Liver (tissue), 9 donors: ENCODE measurements around the gene ACACA. TPM values are rescaled to one million over a fixed set of nuclear protein-coding genes. Genes with fewer than 3 reads are reported as not detected.

Experiments used
- DNase-seq: peaks from one replicate; pipeline ENCODE4 v3.0.0-alpha.2; 2017; ENCODE audit warnings: low spot score
- H3K27ac ChIP-seq, 2 donors: one replicate each; pipeline ENCODE4 v1.7.0; 2013; ENCODE audit warnings: inconsistent platforms in 2 of 2, low read length in 2 of 2, control low read depth in 1 of 2, low read depth in 1 of 2, mild to moderate bottlenecking in 1 of 2
- H3K27me3 ChIP-seq, 4 donors: one replicate each; pipeline versions ENCODE4 v1.6.1 to v1.7.0; 2013; ENCODE audit warnings: low read length in 3 of 4, inconsistent platforms in 1 of 4, mild to moderate bottlenecking in 1 of 4, moderate library complexity in 1 of 4; ENCODE audit not compliant: control insufficient read depth in 4 of 4, insufficient read depth in 4 of 4
- H3K36me3 ChIP-seq, 4 donors: one replicate each; pipeline versions ENCODE4 v1.6.1 to v1.7.0; 2013; ENCODE audit warnings: low read length in 3 of 4, mild to moderate bottlenecking in 3 of 4, low read depth in 1 of 4, moderate library complexity in 1 of 4; ENCODE audit not compliant: control insufficient read depth in 4 of 4, insufficient read depth in 3 of 4
- H3K4me1 ChIP-seq, 4 donors: one replicate each; pipeline versions ENCODE4 v1.6.1 to v1.7.0; 2013; ENCODE audit warnings: low read length in 3 of 4, mild to moderate bottlenecking in 3 of 4, moderate library complexity in 1 of 4; ENCODE audit not compliant: control insufficient read depth in 4 of 4, insufficient read depth in 4 of 4
- H3K4me3 ChIP-seq, 3 donors: one replicate each; pipeline versions ENCODE4 v1.6.1 to v1.7.0; 2013; ENCODE audit warnings: low read length in 3 of 3, control low read depth in 1 of 3, low read depth in 1 of 3, mild to moderate bottlenecking in 1 of 3
- H3K9ac ChIP-seq, 2 donors: one replicate each; pipeline ENCODE4 v1.7.0; 2013; ENCODE audit warnings: low read length in 2 of 2, mild to moderate bottlenecking in 2 of 2, moderate library complexity in 2 of 2, control low read depth in 1 of 2, low read depth in 1 of 2
- H3K9me3 ChIP-seq, 4 donors: one replicate each; pipeline versions ENCODE4 v1.6.1 to v1.7.0; 2013; ENCODE audit warnings: low read length in 3 of 4; ENCODE audit not compliant: control insufficient read depth in 4 of 4
- EGR1 ChIP-seq, 2 donors: IDR thresholded peaks; 2 replicates each; pipeline ENCODE4 v1.6.1; 2016 to 2018; ENCODE audit warnings: antibody characterized with exemption in 2 of 2, low read depth in 2 of 2
- FOXA1 ChIP-seq: IDR thresholded peaks from 2 replicates; pipeline ENCODE4 v1.6.1; 2016; ENCODE audit warnings: antibody characterized with exemption
- FOXA2 ChIP-seq: IDR thresholded peaks from 2 replicates; pipeline ENCODE4 v1.6.1; 2016; ENCODE audit warnings: antibody characterized with exemption
- GABPA ChIP-seq, 2 donors: IDR thresholded peaks in 1 of 2; conservative IDR thresholded peaks in 1 of 2; 2 replicates each; pipeline ENCODE4 v1.6.1; 2016; ENCODE audit warnings: antibody characterized with exemption in 2 of 2, mild to moderate bottlenecking in 1 of 2, moderate library complexity in 1 of 2
- HNF4A ChIP-seq, 2 donors: conservative IDR thresholded peaks; 2 replicates each; pipeline ENCODE4 v1.6.1; 2016; ENCODE audit warnings: antibody characterized with exemption in 2 of 2, mild to moderate bottlenecking in 2 of 2
- HNF4G ChIP-seq: IDR thresholded peaks from 2 replicates; pipeline ENCODE4 v1.6.1; 2016; ENCODE audit warnings: antibody characterized with exemption
- JUND ChIP-seq, 2 donors: IDR thresholded peaks; 2 replicates each; pipeline ENCODE4 v1.6.1; 2016; ENCODE audit warnings: antibody characterized with exemption in 2 of 2
- NR2F2 ChIP-seq: IDR thresholded peaks from 2 replicates; pipeline ENCODE4 v1.6.1; 2016; ENCODE audit warnings: antibody characterized with exemption
- RAD21 ChIP-seq, 2 donors: IDR thresholded peaks; 2 replicates each; pipeline ENCODE4 v1.6.1; 2016; ENCODE audit warnings: antibody characterized with exemption in 2 of 2, mild to moderate bottlenecking in 2 of 2
- RXRA ChIP-seq, 2 donors: IDR thresholded peaks; 2 replicates each; pipeline ENCODE4 v1.6.1; 2017 to 2018; ENCODE audit warnings: antibody characterized with exemption in 2 of 2, mild to moderate bottlenecking in 1 of 2
- SP1 ChIP-seq: IDR thresholded peaks from 2 replicates; pipeline ENCODE4 v1.6.1; 2018; ENCODE audit warnings: antibody characterized with exemption, mild to moderate bottlenecking
- TAF1 ChIP-seq: conservative IDR thresholded peaks from 2 replicates; pipeline ENCODE4 v1.6.1; 2016; ENCODE audit warnings: antibody characterized with exemption, mild to moderate bottlenecking
- YY1 ChIP-seq: IDR thresholded peaks from 2 replicates; pipeline ENCODE4 v1.6.1; 2016; ENCODE audit warnings: antibody characterized with exemption, mild to moderate bottlenecking
- WGBS: extraction: QIAGEN DNeasy Blood & Tissue Kit; methylation state at CpG from one replicate; pipeline ENCODE4 v1.1.7; 2013; 5-methylcytosine and 5-hydroxymethylcytosine counted together
- polyA plus RNA-seq, 2 donors: library from polyadenylated mRNA; stranded (reverse) in 1 of 2; unstranded in 1 of 2; fragments of 200-250 nt in 1 of 2; fragments of >200 nt in 1 of 2; fragmentation: Nextera tagmentation in 1 of 2; extraction: Ambion mirVana in 1 of 2; gene quantifications; one replicate each; pipeline versions ENCODE4 v1.2.1 to v1.2.3, GENCODE V29; 2013 to 2015
- total RNA-seq, 2 donors: library from RNA; depleted of rRNA; stranded (reverse); fragments of >200 nt; gene quantifications; one replicate each; pipeline ENCODE4 v1.2.3, GENCODE V29; 2014
- TF ChIP-seq, protein P1 (sequence below): IDR thresholded peaks from 2 replicates; pipeline ENCODE4 v1.6.1; 2016; ENCODE audit warnings: antibody characterized with exemption
- TF ChIP-seq, protein P2 (sequence below): IDR thresholded peaks from 2 replicates; pipeline ENCODE4 v1.6.1; 2016; ENCODE audit warnings: antibody characterized with exemption
- TF ChIP-seq, protein P3 (sequence below): IDR thresholded peaks from 2 replicates; pipeline ENCODE4 v1.6.1; 2016; ENCODE audit warnings: antibody characterized with exemption, mild to moderate bottlenecking
- TF ChIP-seq, protein P4 (sequence below): IDR thresholded peaks from 2 replicates; pipeline ENCODE4 v1.6.1; 2016; ENCODE audit warnings: antibody characterized with exemption
- TF ChIP-seq, protein P5 (sequence below): fragments of 150-350 bp; IDR thresholded peaks from 2 replicates; pipeline ENCODE4 v1.5.1; 2017; ENCODE audit warnings: improper control_type of control experiment, low read depth, low read length; ENCODE audit not compliant: missing input control
- donor health status: healthy.
- donor health status: healthy.
- donor health status: healthy.
- donor health status: healthy.
- donor health status: healthy.

ACACA gene
- total RNA-seq (10 to 100 TPM; 46.0 to 49.5 TPM), polyA plus RNA-seq (10 to 100 TPM; 14.8 to 16.4 TPM)

DNA sequence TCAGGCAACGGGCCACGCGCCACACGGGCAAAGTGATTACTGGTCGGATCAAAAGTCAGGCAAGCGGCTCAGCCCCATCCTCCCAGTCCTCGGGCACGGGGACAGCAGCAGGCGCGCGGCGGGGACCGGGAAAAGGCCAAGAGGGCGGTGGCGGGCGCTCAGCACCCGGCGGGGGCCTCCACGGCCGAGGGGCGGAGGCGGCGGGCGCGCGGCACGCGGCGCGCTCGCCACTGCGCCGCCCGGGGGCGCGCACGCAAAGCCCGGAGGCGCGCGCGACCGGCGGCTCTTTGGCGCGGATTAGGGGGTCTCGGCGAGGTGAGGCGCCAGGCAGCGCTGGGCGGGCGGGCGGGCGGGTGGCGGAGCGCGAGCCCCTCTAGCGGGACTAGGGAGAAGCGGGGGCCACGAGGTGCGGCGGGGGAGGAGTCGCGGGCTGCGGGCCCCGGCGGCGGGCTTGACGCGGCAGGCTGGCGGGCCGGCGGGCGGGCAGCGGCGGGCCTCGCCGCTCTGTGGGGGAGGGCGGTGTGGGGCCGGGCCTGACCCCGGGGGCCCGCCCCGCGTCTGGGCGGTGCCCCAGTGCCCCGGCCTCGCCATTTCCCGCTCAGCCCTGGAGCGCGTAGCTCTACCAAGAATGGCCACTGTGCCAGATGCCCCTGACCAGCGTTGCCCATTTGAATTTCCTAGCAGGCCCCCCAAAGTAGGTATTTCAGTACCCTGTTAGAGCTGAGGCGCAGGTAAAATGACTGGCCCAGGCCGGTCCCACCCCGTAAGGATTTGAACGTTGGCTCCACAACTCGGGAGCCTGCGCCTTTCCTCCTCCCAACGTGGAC, at the start of gene ACACA, which contains the start of gene TADA2A:
ACACA (minus strand) TSS at position 202 of the 827 bp plus-strand sequence. CDS start 537 bp downstream, outside the sequence.
TADA2A (plus strand) TSS at position 252 of the 827 bp plus-strand sequence. CDS start 4,480 bp downstream, outside the sequence.
- Histone ChIP-seq H3K4me3 (peak within 1 kb of the TSS; percentile 83 to 91 (median 87)), H3K4me1 (peaks cover 0 to 10% (median 3%) of the 10 kb centered on the region in 4 donors), H3K9me3 (no peaks in the 10 kb centered on the region), H3K9ac (peak within 1 kb of the TSS; percentile 93 to 96), H3K36me3 (peaks cover 3 to 12% (median 5%) of the 10 kb centered on the region in 4 donors), H3K27ac (peak within 1 kb of the TSS; percentile 95 to 98), H3K27me3 (no peaks in the 10 kb centered on the region)
- WGBS: under 1% methylated on average over 98 of the region's 98 CpGs
- DNase-seq: peak; percentile 80
- TF ChIP-seq, protein P1, sequence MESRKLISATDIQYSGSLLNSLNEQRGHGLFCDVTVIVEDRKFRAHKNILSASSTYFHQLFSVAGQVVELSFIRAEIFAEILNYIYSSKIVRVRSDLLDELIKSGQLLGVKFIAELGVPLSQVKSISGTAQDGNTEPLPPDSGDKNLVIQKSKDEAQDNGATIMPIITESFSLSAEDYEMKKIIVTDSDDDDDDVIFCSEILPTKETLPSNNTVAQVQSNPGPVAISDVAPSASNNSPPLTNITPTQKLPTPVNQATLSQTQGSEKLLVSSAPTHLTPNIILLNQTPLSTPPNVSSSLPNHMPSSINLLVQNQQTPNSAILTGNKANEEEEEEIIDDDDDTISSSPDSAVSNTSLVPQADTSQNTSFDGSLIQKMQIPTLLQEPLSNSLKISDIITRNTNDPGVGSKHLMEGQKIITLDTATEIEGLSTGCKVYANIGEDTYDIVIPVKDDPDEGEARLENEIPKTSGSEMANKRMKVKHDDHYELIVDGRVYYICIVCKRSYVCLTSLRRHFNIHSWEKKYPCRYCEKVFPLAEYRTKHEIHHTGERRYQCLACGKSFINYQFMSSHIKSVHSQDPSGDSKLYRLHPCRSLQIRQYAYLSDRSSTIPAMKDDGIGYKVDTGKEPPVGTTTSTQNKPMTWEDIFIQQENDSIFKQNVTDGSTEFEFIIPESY: no peak
- TF ChIP-seq YY1: peak; percentile 68
- TF ChIP-seq JUND (IDR thresholded peaks at IDR 0.05): peak in 1 of 2 donors; percentile 18
- TF ChIP-seq NR2F2: peak; percentile 18
- TF ChIP-seq RXRA (IDR thresholded peaks at IDR 0.05): peak; percentile 33 to 49
- no peak for TF ChIP-seq GABPA (IDR thresholded peaks at IDR 0.05 in 1 of 2, conservative IDR thresholded peaks at IDR 0.05 in 1 of 2)
- TF ChIP-seq, protein P2, sequence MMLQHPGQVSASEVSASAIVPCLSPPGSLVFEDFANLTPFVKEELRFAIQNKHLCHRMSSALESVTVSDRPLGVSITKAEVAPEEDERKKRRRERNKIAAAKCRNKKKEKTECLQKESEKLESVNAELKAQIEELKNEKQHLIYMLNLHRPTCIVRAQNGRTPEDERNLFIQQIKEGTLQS: no peak
- no peak for TF ChIP-seq FOXA1
- TF ChIP-seq HNF4G: no peak
- TF ChIP-seq, protein P3, sequence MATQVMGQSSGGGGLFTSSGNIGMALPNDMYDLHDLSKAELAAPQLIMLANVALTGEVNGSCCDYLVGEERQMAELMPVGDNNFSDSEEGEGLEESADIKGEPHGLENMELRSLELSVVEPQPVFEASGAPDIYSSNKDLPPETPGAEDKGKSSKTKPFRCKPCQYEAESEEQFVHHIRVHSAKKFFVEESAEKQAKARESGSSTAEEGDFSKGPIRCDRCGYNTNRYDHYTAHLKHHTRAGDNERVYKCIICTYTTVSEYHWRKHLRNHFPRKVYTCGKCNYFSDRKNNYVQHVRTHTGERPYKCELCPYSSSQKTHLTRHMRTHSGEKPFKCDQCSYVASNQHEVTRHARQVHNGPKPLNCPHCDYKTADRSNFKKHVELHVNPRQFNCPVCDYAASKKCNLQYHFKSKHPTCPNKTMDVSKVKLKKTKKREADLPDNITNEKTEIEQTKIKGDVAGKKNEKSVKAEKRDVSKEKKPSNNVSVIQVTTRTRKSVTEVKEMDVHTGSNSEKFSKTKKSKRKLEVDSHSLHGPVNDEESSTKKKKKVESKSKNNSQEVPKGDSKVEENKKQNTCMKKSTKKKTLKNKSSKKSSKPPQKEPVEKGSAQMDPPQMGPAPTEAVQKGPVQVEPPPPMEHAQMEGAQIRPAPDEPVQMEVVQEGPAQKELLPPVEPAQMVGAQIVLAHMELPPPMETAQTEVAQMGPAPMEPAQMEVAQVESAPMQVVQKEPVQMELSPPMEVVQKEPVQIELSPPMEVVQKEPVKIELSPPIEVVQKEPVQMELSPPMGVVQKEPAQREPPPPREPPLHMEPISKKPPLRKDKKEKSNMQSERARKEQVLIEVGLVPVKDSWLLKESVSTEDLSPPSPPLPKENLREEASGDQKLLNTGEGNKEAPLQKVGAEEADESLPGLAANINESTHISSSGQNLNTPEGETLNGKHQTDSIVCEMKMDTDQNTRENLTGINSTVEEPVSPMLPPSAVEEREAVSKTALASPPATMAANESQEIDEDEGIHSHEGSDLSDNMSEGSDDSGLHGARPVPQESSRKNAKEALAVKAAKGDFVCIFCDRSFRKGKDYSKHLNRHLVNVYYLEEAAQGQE: peak; percentile 60
- no peak for TF ChIP-seq SP1
- no peak for TF ChIP-seq FOXA2
- TF ChIP-seq, protein P4, sequence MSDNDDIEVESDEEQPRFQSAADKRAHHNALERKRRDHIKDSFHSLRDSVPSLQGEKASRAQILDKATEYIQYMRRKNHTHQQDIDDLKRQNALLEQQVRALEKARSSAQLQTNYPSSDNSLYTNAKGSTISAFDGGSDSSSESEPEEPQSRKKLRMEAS: peak; percentile 25
- peak; percentile 44 to 73 for TF ChIP-seq HNF4A (conservative IDR thresholded peaks at IDR 0.05)
- TF ChIP-seq, protein P5, sequence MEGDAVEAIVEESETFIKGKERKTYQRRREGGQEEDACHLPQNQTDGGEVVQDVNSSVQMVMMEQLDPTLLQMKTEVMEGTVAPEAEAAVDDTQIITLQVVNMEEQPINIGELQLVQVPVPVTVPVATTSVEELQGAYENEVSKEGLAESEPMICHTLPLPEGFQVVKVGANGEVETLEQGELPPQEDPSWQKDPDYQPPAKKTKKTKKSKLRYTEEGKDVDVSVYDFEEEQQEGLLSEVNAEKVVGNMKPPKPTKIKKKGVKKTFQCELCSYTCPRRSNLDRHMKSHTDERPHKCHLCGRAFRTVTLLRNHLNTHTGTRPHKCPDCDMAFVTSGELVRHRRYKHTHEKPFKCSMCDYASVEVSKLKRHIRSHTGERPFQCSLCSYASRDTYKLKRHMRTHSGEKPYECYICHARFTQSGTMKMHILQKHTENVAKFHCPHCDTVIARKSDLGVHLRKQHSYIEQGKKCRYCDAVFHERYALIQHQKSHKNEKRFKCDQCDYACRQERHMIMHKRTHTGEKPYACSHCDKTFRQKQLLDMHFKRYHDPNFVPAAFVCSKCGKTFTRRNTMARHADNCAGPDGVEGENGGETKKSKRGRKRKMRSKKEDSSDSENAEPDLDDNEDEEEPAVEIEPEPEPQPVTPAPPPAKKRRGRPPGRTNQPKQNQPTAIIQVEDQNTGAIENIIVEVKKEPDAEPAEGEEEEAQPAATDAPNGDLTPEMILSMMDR: peak; percentile 14
- peak; percentile 46 for TF ChIP-seq TAF1
- TF ChIP-seq RAD21 (IDR thresholded peaks at IDR 0.05): no peak
- no peak for TF ChIP-seq EGR1 (IDR thresholded peaks at IDR 0.05; ENCODE audit: low read depth in 2 of 2)
